Stomach (tissue), 9 donors: Measurements from ENCODE around the gene UBE2O. TPM values are rescaled to one million over a fixed set of nuclear protein-coding genes. Genes with fewer than 3 reads are reported as not detected.

ENCODE experiments used
- DNase-seq, 2 donors: peaks; one replicate each; pipeline versions ENCODE4 v3.0.0 to v3.0.0-alpha.2; 2013 to 2019
- H3K27ac ChIP-seq, 5 donors: fragments of 200-600 bp in 4 of 5; sonication (generic) in 4 of 5; one replicate each; pipeline ENCODE4 v1.5.1; 2013 to 2019; ENCODE audit warnings: mild to moderate bottlenecking in 1 of 5, moderate library complexity in 1 of 5
- H3K27me3 ChIP-seq, 3 donors: fragments of 200-600 bp; sonication (generic); one replicate each; pipeline ENCODE4 v1.5.1; 2017 to 2019; ENCODE audit warnings: mixed run types in 1 of 3
- H3K36me3 ChIP-seq, 4 donors: fragments of 200-600 bp; sonication (generic); 1 replicate in 3 of 4; 2 replicates in 1 of 4; pipeline ENCODE4 v1.5.1; 2016 to 2019
- H3K4me1 ChIP-seq, 4 donors: fragments of 200-600 bp; sonication (generic); one replicate each; pipeline ENCODE4 v1.5.1; 2016 to 2019
- H3K4me3 ChIP-seq, 4 donors: fragments of 200-600 bp; sonication (generic) in 3 of 4; one replicate each; pipeline ENCODE4 v1.5.1; 2016 to 2019; ENCODE audit warnings: mild to moderate bottlenecking in 1 of 4
- H3K9me3 ChIP-seq, 4 donors: fragments of 200-600 bp; sonication (generic); one replicate each; pipeline ENCODE4 v1.5.1; 2016 to 2019
- EP300 ChIP-seq: sonication (generic); formaldehyde crosslinking; IDR thresholded peaks from one replicate; pipeline ENCODE4 v1.6.1; 2017; ENCODE audit warnings: antibody characterized with exemption
- POLR2A ChIP-seq, 4 donors: fragments of 450-650 bp; IDR thresholded peaks; one replicate each; pipeline ENCODE4 v1.6.1; 2016; ENCODE audit warnings: antibody characterized with exemption in 4 of 4, control low read depth in 2 of 4, mild to moderate bottlenecking in 1 of 4, moderate library complexity in 1 of 4
- POLR2AphosphoS5 ChIP-seq, 3 donors: sonication (generic); formaldehyde crosslinking; IDR thresholded peaks; one replicate each; pipeline ENCODE4 v1.6.1; 2016; ENCODE audit warnings: antibody characterized with exemption in 3 of 3
- WGBS, 5 donors: extraction: QIAGEN DNeasy Blood & Tissue Kit in 3 of 5; methylation state at CpG; one replicate each; pipeline versions ENCODE4 v1.1.5 to v1.1.7; 2013 to 2018; 5-methylcytosine and 5-hydroxymethylcytosine counted together
- intact Hi-C: fragments of 100-400 bp; cut with DNase I; formaldehyde crosslinking; loops from one replicate; pipeline ENCODE4 v1.15.1; 2023; ENCODE audit warnings: low total_unique reads
- polyA plus RNA-seq, 3 donors: library from polyadenylated mRNA; stranded (reverse); fragments of 200-250 nt; gene quantifications; one replicate each; pipeline ENCODE4 v1.2.3, GENCODE V29; 2013
- total RNA-seq, 5 donors: library from RNA; depleted of rRNA; stranded (reverse); fragments of >200 nt; gene quantifications; one replicate each; pipeline versions ENCODE4 v1.1.0 to v1.2.3, GENCODE V29; 2014 to 2016
- TF ChIP-seq, protein P1 (sequence below), 7 experiments: fragments of 450-650 bp in 4 of 7; fragments of 200-600 bp in 3 of 7; sonication (generic) in 3 of 7; IDR thresholded peaks; one replicate each; pipeline ENCODE4 v1.5.1; 2016 to 2019; ENCODE audit warnings: antibody characterized with exemption in 7 of 7, control low read depth in 2 of 7, mild to moderate bottlenecking in 1 of 7
- donor health status: healthy with polysubstance abuse.
- donor health status: Bipolar disorder and iron deficiency.
- donor health status: healthy.

UBE2O gene
- total and polyA plus RNA-seq, 8 donors: 4.6 to 32.7 (median 11.9) TPM

DNA sequence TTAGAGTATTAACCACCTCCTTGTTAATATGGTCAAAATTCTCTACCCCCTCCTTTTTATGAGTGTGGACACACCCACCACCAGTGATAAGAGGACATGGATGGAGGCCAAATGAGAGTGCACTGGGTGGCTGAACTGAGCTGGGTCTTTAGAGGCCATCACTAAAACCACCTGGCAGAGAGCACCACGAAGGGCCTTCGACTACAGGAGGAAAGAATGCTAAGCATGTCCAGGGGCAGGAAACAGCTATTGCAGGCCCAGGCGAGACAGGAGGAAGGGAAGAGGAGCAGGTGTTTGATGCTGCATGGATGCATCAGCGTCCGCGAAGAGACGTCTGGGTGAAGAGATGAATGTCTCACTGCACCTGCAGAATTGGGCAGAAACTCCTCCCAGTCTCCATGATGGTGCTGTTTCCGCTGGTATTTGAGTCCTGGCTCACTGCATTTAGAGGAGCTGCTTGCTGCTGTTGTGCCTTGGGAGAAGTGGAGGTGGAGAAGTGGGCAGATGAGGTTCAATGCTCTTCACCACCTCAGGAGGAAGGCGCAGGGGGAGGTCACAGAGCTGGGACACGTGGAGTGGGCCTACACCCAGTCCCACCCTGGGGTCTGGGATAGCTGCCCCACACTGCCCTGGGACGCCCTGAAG, 35.3 kb downstream of the UBE2O start:
- WGBS, 5 donors: 56 to 71% (median 61%) methylated on average over 11 of the region's 11 CpGs
- Histone ChIP-seq H3K27me3 (no peaks in the 10 kb centered on the region), H3K4me1 (peaks cover 14 to 59% (median 43%) of the 10 kb centered on the region in 4 donors), H3K4me3 (no peak overlapping the region), H3K9me3 (no peaks in the 10 kb centered on the region), H3K36me3 (peaks cover 0 to 9% (median 3%) of the 10 kb centered on the region in 4 donors), H3K27ac (no peak overlapping the region)
- DNase-seq: no peak
- intact Hi-C loops: no loop called here
- TF ChIP-seq EP300: no peak
- TF ChIP-seq, protein P1, sequence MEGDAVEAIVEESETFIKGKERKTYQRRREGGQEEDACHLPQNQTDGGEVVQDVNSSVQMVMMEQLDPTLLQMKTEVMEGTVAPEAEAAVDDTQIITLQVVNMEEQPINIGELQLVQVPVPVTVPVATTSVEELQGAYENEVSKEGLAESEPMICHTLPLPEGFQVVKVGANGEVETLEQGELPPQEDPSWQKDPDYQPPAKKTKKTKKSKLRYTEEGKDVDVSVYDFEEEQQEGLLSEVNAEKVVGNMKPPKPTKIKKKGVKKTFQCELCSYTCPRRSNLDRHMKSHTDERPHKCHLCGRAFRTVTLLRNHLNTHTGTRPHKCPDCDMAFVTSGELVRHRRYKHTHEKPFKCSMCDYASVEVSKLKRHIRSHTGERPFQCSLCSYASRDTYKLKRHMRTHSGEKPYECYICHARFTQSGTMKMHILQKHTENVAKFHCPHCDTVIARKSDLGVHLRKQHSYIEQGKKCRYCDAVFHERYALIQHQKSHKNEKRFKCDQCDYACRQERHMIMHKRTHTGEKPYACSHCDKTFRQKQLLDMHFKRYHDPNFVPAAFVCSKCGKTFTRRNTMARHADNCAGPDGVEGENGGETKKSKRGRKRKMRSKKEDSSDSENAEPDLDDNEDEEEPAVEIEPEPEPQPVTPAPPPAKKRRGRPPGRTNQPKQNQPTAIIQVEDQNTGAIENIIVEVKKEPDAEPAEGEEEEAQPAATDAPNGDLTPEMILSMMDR (IDR thresholded peaks at IDR 0.05): no peak
- TF ChIP-seq POLR2AphosphoS5 (IDR thresholded peaks at IDR 0.05): no peak
- no peak for TF ChIP-seq POLR2A (IDR thresholded peaks at IDR 0.05)

DNA sequence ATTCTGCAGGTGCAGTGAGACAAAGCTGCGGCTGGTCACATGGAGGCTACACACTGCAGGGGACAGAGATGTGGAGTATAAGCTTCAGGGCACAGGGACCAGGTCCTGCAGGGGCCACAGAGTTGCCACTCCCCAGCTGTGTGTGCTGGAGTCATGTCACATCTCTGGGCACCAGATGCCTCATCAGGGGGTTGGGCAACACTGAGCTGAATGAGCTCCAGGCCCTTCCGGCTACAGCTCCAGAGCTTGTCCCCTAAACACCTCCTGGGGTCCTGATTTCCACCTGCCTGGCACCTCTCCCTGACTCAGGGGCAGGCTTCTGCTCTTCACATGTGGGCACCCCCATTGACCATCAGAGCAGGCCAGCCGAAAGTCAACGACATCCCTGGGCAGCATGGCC, 36.1 kb downstream of the UBE2O start:
- DNase-seq: no peak
- intact Hi-C loops: no loop called here
- Histone ChIP-seq H3K4me3 (no peak overlapping the region), H3K9me3 (no peaks in the 10 kb centered on the region), H3K27me3 (no peaks in the 10 kb centered on the region), H3K4me1 (peaks cover 14 to 59% (median 43%) of the 10 kb centered on the region in 4 donors), H3K27ac (no peak overlapping the region), H3K36me3 (peaks cover 0 to 17% (median 7%) of the 10 kb centered on the region in 4 donors)
- no peak for TF ChIP-seq POLR2A (IDR thresholded peaks at IDR 0.05)
- no peak for TF ChIP-seq POLR2AphosphoS5 (IDR thresholded peaks at IDR 0.05)
- TF ChIP-seq EP300: no peak
- TF ChIP-seq, protein P1 (IDR thresholded peaks at IDR 0.05): no peak
- 88 to 99% (median 98%) methylated on average over 2 to 4 of the region's 4 CpGs for WGBS, 5 donors

DNA sequence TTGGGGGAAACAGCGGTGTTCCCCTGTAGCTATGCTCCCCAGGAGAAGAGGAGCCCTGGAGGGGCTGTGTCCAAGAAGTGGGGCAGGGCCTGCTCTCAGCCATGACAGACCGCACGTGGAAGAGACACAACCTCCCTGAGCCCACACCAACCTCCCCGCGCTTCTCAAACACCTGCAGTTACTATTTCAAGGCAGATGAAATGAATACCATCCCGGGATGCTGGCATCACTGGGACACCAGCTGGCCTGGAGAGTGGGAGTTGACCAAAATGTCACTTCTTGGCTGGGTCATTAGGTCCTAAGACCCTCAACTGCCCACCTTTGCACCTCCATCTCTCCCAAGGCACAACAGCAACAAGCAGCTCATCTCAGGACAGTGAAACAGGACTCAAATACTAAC, 36.5 kb downstream of the UBE2O start:
- no peaks in the 10 kb centered on the region for H3K9me3 ChIP-seq
- TF ChIP-seq, protein P1 (IDR thresholded peaks at IDR 0.05): no peak
- no peak for TF ChIP-seq POLR2AphosphoS5 (IDR thresholded peaks at IDR 0.05)
- no peak for TF ChIP-seq POLR2A (IDR thresholded peaks at IDR 0.05)
- no peak for TF ChIP-seq EP300
- no peaks in the 10 kb centered on the region for H3K27me3 ChIP-seq
- no peak overlapping the region for H3K4me3 ChIP-seq
- no peak overlapping the region for H3K27ac ChIP-seq
- intact Hi-C loops: no loop called here
- H3K36me3 ChIP-seq: peaks cover 0 to 18% (median 9%) of the 10 kb centered on the region in 4 donors
- H3K4me1 ChIP-seq: peaks cover 14 to 55% (median 42%) of the 10 kb centered on the region in 4 donors
- no peak for DNase-seq
- WGBS, 5 donors: 88 to 96% (median 91%) methylated on average over 4 to 6 of the region's 6 CpGs

DNA sequence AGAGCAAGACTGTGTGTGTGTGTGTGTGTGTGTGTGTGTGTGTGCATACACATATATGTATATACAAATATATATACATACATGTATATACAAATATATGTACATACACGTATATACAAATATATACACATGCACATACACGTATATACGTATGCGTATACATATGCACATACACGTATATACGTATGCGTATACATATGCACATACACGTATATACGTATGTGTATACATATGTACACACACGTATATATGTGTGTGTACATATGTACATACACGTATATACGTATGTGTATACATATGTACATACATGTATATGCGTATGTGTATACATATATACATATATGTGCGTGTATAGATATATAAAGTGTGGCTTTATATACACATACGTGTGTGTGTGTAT, 37.2 kb downstream of the UBE2O start:
- Histone ChIP-seq H3K27me3 (no peaks in the 10 kb centered on the region), H3K27ac (no peak overlapping the region), H3K4me1 (peaks cover 14 to 48% (median 35%) of the 10 kb centered on the region in 4 donors), H3K4me3 (no peak overlapping the region), H3K9me3 (no peaks in the 10 kb centered on the region), H3K36me3 (peaks cover 0 to 18% (median 11%) of the 10 kb centered on the region in 4 donors)
- no peak for DNase-seq
- WGBS, 5 donors: 80 to 89% (median 83%) methylated on average over 15 of the region's 15 CpGs
- TF ChIP-seq, protein P1 (IDR thresholded peaks at IDR 0.05): no peak
- no peak for TF ChIP-seq EP300
- TF ChIP-seq POLR2AphosphoS5 (IDR thresholded peaks at IDR 0.05): no peak
- no peak for TF ChIP-seq POLR2A (IDR thresholded peaks at IDR 0.05)
- intact Hi-C loops: no loop called here
